PFSK-1 (cell line): Measurements from ENCODE around the gene DNAJC30.

Experiments used
- POLR2AphosphoS5 ChIP-seq: IDR thresholded peaks from 2 replicates; pipeline ENCODE4 v1.6.1; 2012; ENCODE audit warnings: low read depth, mild to moderate bottlenecking, control low read depth, low read length, moderate library complexity
- REST ChIP-seq, 2 experiments: IDR thresholded peaks; 2 replicates each; pipeline versions ENCODE4 v1.6.1 to v1.8.0; 2011 to 2012; ENCODE audit warnings: low read depth in 2 of 2, low read length in 2 of 2, control low read depth in 1 of 2, inconsistent platforms in 1 of 2, mild to moderate bottlenecking in 1 of 2, moderate library complexity in 1 of 2; ENCODE audit not compliant: insufficient read depth in 1 of 2
- TAF1 ChIP-seq: IDR thresholded peaks from 2 replicates; pipeline ENCODE4 v1.6.1; 2012; ENCODE audit warnings: low read length, control low read depth, borderline replicate concordance; ENCODE audit not compliant: insufficient read depth

- TF ChIP-seq POLR2AphosphoS5 (no peak), TAF1 (no peak), REST (IDR thresholded peaks at IDR 0.05; ENCODE audit: insufficient read depth in 1 of 2, low read depth in 2 of 2, low read length in 2 of 2) (no peak)
Measured at GRCh38 chr7:73631558-73631957, 51.7 kb downstream of the DNAJC30 start.
